NCI-H1694 treated with DMSO at 0.1 percent for 48 hours (cell line): ENCODE results near the gene DCUN1D5.

ENCODE experiments used
- DNase-seq: peaks from one replicate; lab custom pipeline; 2025; lab: John Stamatoyannopoulos, UW

Gene DCUN1D5

DNA sequence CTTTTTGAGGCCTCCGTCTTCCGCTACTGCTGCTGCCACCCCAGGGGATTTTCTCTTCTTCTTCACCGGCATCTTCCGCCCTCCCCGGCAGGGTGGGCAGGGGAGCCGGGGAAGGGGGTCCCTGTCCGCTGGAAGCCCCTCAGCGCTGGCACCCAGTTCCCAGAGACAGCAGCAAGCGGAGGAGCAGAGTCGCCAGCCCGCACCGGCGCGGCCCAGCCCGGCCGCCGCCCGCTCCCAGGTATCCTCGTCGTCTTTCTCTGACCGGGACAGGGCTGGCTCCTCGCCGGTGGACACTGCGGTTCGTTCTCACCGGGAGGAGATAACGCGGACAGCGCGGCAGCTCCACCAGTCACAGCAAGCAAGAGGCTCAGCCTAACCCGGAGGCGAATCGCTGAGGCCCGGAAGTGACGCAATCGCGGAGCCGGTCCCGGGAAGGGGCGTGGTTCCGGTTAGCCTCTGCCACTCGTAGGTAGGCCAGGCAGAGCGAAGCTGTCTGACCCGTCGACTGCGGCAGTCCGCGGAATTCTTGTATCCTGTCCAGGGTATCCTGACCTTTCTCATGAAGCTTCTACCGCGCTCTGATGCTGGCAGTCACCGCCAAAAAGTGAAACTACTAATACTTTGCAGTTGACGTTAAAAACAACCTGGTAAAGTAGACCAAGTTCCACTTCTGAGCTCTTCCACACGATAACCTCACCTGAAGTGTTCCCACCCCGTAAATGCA, at the start of gene DCUN1D5:
Gene DCUN1D5, minus strand, starts transcription at position 360 of the 724 bp plus-strand sequence. Its CDS starts 288 bp downstream, at position 72.
- DNase-seq = peak; percentile 13

DNA sequence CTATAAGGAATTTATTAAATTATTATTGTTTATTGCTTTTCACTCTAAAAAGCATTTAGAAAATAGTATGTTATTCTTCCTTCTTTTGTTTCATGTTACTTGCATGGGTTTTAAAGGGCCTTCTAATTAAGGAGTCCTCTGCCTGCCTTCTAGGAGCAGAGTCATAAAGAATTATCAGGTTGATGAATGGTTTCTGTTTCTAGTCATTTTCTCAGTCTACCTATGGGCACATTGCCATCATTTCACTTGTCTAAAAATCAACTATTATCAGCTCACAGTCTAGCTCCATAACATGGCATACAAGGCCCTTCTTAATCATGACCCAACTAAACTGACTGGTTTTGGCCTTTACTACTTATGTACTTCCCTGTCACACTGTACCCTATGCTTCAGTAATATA, 33.5 kb upstream of the DCUN1D5 start:
- no peak for DNase-seq

DNA sequence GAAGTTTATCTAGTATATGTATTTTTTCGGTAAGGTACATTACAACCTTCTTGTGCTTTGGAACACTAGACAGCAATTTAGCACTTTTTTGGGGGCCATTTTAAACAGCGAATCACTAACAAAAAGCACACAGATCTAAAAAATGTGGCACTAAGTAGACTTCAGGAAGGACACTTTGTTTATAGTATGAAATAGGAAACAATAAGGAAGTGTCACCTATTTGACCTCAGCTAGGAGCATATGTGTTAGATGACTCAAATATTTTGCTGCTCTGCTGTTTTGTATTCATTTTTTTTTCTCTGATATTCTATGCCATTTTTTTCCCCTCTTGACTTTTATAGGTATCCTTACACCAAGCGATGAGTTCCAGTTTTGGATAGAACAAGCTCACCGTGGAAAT, 22.9 kb upstream of the DCUN1D5 start:
- DNase-seq = no peak

DNA sequence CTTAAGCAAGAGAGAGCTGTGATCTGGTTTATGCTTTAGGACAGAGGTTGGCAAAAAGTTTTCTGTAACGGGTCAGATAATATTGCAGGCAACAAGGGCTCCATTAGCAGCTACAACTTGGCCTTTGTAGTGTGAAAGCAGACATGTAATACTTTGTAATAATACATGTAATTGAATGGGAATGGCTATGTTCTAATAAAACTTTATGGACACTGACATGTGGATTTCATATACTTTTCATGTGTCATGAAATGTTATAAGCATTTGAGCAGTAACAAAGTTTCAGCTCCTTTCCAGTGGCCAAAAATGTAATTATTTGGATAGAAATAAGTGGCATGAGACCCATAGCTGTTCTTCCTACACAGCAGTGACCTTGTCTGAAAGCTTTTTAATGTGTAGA, 20.4 kb upstream of the DCUN1D5 start:
- no peak for DNase-seq

DNA sequence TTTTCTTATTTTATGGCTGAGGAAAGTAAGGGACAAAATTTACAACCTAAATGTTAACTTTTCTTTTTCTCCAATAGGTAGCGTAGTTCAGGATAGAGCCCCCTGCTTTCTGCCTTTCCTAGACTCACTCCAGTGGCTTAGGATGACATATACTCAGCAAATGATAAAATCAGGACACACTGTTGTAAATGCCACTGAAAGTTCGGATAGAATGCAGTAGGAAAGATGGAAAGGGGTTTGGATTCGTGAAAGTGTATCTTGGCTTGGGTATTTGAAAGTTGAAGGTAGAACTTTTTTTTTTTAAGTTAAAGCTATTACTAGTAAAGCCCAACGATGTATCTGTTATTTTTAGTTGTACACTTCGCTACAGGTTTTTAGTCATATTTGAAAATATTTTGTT, 19.4 kb upstream of the DCUN1D5 start:
- no peak for DNase-seq

DNA sequence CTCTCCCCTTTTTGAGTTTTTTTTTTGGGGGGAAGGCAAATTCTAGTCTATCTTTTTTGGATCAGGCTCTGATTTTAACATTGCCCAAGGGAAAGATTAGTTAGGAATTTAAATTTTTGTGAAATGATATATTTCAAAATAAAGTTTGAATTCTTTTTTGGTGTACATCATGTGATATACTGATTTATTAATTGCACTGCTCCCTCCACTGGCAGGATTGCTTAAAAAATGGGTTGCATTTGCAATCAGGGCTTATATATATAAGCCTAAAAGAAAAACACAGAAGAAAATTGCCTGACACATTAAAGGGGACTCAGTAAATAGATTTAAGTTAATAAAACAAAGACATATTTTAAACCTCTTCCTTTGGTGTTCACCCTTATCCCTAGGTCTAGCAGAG, 18.4 kb upstream of the DCUN1D5 start:
- DNase-seq = no peak

DNA sequence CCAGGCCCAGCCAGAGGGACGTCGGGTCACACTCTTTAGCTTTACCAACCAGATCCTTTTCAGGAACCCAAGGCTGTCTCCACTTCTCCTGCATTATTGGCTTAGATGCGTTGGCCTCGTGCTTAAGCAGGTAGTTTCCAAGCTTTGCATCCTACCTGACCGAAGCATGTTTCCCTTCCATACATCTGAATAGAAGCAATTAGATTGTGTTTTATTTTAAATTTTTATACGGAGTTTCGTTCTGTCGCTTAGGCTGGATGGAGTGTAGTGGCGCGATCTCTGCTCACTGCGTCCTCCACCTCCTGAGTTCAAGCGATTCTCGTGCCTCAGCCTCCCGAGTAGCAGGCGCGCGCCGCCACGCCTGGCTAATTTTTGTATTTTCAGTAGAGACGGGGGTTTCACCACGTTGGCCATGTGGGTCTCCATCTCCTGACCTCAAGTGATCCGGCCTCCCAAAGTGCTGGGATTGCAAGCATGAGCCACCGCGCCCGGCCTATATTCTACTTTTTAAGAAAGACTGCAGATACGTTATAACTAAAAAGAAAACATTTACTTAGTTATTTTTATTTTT, 17.9 kb upstream of the DCUN1D5 start:
- no peak for DNase-seq

DNA sequence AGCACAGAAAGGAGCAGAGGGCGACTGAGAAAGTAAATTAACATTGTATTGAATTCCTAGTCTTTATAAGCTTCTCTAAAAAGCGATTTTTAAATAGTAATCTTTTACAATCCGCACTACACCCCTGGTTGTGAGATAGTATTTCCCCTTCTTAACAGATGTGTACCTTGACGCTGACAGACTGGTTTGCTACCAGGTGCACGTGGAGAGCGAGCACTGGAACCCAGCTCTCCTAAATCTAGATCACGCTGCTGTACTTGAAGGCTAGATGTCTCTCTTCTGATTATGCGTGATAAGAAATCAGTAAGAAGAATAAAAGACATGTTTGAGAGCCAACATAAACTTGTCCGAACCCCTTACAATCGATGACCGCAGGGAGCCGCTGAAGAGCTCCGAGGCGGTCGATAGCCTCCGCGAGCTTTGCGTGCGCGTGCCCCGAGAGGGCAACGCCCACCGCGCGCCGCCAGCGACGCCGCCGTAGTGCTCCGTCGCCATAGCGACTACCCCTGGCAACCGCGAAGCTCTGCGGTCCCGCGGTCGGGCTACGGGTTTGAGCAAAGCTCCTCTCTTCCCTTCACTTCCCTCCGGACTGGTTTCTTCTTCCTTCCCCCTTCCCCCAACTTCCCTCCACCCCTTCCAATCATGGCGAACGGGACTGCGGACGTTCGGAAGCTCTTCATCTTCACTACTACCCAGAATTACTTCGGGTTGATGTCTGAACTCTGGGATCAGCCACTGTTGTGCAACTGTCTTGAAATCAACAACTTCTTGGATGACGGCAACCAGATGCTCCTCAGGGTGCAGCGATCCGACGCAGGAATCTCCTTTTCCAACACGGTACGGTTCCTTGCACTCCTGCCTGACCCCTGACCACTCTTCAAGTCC, 17.2 kb upstream of the DCUN1D5 start, which contains the start of gene DYNC2H1:
Gene DYNC2H1, plus strand, starts transcription at position 494 of the 885 bp plus-strand sequence. Its CDS starts 149 bp downstream, at position 643.
- peak; percentile 34 for DNase-seq

DNA sequence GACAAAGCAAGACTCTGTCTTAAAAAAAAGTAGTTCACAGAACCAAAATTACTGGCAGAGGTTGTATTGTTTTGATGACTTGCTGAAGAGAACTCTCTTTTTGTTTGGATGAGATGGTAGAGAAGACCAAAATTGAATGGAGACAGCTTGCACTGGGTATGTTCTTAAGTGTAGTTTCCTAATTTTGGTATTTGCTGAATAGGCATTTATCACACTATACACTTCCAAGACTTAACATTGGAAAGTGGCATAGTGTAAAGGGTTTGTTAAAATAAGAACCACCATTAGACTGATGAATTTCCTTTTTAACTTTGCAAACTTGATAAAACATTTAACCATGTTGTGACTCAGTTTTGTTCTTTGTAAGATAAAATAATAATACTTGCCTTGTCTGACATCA, 5.3 kb upstream of the DCUN1D5 start:
- no peak for DNase-seq

DNA sequence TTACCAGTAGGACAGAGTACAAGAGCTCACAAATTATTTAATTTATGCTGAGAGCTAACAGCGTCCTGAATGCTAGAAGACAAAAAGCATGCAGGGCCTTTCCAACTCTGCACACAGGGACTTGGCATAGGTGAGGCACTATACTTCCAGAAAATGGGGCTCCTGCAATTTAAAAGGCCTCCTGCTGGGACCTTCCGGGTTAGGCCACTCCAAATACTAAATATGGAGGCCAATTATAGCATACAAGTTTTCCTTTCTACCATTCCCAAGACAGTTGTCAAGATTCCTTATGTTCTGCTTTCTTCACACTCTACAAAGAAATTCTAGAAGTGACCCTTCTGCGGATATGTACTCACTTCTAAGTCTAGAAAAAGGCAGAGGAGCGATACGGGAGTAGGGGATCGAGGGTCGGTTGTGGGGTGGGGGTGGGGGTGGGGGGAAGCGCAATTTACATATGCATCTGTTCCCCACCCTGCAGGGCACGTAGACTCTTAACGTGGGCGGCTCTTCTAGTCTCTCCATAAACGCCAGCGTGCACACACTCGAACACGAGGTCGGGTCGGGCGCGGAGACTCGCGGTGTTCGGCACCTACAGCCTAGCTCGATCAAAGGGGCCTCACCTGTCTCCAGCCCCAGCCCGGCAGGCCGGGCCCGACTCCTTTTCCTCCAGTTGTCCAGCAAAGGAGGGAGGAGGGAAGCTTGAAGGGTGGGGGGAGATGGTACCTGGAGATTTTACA, 728 bp downstream of the DCUN1D5 start:
- DNase-seq = no peak

DNA sequence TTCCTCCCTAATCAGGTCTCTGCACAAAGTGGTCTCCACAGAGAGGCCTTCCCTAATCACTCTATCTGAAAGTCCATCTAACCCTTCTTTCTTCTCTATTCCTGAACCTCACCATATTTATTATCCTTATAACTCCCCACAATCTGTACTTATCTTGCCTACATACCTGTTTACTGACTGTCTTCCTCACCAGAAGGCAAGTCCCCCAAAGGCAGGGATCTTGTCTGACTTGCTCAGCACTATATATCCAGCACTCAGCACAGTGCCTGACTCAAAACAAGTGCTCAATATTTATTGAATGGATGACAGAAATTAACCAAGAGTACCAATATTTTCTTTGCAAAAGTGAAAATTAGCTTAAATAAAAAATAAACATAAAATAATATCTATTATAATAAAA, 5.5 kb downstream of the DCUN1D5 start:
- no peak for DNase-seq

DNA sequence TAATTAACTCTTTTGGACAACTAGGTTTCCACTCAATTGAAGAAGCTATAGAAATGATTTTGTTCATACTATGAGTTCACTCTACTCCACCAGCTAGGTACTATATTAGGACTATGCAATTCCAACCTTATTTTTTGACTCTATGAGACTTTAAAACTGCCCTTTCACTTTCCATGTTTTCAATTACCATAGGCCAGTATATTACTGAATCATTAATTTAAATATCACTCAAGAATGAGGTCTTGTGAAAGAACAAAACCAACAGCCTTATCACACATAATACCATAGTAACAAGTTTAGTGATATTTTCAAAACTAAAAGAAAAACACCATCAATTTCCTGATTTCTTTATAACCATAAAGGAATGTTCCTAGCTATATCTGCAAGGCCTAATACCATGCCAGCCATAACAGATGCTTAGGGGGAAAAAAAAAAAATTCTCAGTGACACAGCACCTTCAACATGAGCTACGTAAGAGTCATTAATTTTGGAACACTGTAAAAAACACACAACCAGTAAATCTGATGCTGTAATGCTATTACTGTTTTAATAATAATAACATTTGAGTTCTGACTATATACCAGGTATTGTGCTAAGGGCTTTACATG, 6.1 kb downstream of the DCUN1D5 start:
- DNase-seq = no peak

DNA sequence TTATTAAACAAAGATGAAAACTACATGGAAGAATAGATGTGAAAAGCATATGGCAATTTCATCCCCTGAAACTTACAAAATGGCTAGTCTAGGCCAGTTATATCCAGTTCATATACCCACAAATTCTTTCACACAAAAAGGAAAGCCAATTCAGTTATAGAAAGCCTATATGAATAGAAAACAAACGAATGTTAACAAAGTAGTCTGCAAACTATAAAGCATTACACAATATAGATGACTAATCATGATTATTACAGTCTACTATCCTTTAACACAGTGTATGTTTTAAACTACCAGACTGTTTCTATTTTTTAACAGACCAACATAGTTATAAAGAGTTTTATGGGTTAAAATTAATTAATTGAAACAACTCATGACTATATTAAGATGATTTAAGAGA, 12.1 kb downstream of the DCUN1D5 start:
- DNase-seq = no peak

DNA sequence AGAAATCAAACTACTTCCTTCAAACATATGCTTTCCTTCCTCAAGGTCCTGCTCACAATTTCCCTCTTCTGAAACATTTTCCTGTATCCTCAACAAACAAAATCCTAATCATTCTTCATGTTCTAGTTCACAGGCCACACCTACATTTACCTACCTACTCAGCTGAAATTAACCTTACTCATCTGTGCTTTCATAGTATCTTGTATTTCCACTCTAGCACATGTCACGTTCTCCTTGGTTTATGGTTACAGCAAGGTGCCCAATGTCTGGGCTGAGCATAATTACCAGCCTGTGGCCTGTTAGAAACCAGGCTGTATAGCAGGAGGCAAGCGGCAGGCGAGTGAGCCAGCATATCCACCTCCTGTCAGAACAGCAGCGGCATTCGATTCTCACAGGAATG, 13.2 kb downstream of the DCUN1D5 start:
- no peak for DNase-seq

DNA sequence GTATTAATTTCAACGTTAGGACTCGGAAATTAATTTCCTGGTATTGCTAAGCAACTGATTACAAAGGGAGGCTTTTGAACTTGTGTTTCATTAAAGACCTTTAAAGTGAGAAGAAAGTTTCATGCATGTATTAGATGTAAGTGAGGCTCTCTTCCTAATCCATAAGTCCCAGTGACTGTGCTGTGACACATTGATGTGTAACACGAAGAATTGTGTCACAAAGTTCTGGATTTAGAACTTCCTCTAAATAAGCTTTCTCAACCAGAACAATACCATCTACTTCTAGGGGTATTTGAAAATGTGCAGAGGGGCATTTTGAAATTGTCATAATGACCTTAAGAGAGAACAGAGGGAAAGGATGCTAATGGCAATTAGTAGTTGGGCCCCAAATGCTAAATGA, 14.4 kb downstream of the DCUN1D5 start:
- DNase-seq = no peak

DNA sequence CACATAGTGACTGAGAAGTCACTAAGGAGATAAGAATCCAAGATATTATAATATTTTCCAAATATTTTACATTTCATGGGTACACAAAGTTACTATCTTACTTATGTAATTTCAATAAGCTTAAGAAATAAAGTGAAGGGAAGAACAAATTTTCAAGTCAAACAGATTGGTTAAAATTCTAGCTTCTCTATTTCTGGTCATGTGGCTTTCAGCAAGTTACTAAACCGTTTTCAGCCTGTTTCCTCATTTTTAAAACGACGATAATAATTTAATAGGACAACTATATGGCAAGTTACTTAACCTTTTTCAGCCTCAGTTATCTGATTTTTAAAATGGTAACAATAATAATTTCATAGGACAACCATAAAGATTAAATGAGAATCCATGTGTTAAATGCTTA, 15.6 kb downstream of the DCUN1D5 start:
- DNase-seq = no peak

DNA sequence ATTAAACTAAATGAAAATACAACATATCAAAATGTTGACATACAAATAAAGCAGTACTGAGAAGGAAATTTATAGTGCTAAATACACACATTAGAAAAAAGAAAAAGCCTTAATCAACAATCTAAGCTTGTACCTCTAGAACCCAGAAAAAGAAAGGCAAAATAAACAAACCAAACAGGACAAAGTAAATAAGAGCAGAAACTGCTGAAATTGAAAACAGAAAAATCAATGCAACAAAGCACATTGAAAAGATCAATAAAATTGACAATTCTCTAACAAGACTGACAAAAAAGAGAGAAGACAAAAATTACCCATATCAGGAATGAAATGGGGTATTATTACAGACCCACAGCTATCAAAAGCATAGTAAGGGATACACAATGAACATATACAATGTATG, 21.0 kb downstream of the DCUN1D5 start:
- no peak for DNase-seq

DNA sequence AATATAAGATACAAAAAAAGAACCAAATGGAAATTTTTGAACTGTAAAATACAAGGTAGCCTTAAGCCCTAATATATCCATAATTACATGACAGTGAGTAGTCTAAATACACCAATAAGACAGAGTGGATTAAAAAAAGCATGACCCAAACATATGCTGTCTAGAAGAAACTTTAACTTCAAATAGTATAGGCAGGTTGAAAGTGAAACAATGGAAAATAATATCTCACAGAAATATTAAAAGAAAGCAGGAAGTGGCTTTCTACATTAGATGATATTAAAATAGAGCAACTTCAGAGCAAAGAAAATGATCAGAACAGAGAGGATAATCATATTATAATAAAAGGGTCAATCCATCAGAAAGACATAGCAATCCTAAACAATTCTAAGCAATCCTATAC, 21.8 kb downstream of the DCUN1D5 start:
- no peak for DNase-seq

DNA sequence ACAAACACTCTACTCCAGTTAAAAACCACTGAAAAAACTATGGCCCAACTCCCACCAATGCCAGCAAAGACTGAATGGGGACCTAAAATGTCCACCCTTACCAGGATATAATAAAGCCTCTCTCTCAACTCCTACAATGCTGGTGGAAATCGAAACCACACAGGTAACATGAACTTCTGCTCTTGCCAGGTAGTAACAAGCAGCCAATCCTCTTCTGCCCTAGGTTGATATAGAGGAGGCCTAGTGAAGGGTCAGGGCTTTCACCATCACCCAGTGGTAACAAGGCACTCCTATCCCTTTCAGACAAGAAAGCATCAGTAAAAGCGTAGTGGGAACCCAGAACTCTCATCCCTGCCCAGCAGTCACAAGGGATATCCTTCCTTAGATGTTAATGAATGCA, 22.6 kb downstream of the DCUN1D5 start:
- DNase-seq = no peak

DNA sequence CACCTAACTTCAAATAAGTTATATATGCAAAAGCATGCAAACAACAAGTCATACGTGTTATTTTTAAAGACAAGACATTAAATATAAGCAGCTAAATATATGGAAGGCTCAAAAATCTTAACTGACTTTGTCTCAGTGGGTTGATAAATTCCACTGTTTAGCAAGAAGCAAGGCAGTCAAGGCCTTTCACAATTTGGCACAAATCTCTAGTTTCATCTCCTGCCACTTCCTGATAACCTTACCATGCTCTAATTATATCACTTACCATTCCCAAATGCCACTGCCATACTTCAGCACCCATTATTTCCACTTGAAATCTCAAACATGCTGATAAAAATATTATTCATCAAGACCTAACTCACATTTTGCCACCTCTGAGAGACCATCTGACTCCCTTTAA, 24.8 kb downstream of the DCUN1D5 start:
- DNase-seq = no peak

DNA sequence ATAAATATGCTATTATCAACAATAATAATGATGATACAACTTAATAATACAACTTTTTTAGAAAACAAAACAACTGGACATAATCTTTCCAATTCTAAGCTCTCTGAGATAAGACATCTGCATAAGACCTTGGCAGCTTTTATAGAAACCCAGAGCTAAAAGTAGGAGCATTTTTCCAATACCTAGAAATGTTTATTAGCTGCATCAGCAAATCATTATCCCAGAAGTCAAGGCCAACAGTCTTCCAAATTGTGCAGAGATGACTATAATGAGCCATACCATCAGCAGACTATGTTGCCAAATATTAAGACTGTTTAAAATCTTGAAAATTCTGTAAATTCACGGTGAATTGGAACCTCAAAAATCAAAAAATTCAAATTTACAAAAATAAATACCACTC, 30.3 kb downstream of the DCUN1D5 start:
- no peak for DNase-seq
